Left forelimb (tissue), 1 donor: ENCODE results near the gene EXOC4.
"Not testable (repeated sequence)": the region's sequence is repeated elsewhere in the genome, so short reads cannot be mapped to it uniquely, and the experiment has no call there.

Experiments
- DNase-seq: peaks from one replicate; pipeline ENCODE4 v3.0.0-alpha.2; 2018; ENCODE audit warnings: low spot score

Gene EXOC4

DNA sequence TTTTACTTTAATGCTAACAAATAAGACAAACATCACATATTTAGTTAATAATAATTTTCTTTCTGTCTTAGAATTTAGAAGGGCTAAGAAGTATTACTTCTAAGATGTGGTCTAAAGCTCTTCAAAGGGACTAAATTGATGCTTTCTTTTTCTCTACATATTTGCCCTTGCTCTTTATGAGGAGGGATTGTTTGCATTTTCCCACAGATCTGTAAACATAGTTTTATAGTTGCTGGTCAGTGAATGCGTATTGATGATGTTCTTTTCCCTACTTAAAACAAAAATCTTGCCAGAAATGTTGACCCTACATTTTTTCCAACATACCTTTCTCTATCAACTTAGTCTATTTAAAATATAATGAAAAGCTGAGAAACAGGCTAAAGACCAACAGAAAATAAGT is 501.8 kb downstream of the EXOC4 start:
- no peak for DNase-seq

DNA sequence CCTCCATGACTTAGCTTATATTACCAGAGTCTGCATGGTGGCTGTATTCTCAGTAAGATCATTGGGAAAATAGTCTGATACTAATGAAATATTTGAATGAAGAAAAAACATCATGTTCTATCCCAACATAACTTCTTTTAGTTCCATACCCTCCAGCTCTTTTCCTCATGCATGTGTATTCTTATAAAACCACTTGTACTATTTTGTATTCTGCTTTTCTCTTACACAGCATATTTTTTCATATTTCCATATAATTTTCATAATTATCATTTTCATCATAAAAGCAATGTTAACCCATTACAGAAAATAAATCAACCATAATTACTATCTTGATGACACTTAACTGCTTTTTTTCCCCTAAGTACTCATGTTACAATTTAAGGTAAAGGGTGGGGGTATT is 503.0 kb downstream of the EXOC4 start:
- DNase-seq: no peak

DNA sequence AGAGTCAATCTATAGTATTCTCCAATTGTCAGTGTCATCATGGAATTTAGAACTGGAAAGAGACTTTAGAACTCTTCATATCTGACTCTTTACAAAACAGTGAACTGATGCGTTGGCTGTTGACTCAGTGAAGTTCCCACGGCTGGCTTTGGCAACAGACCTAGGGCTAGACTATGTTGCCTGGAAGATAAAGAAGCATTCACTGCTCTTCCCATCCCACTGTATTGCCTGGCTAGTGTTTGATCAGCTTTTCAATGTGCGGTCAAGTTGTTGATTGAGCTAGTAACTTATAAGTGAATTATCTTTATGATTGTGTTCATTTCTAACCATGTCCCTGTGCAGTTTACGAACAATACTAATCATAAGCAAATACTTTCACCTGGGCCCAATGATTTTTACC is 508.6 kb downstream of the EXOC4 start:
- no peak for DNase-seq

DNA sequence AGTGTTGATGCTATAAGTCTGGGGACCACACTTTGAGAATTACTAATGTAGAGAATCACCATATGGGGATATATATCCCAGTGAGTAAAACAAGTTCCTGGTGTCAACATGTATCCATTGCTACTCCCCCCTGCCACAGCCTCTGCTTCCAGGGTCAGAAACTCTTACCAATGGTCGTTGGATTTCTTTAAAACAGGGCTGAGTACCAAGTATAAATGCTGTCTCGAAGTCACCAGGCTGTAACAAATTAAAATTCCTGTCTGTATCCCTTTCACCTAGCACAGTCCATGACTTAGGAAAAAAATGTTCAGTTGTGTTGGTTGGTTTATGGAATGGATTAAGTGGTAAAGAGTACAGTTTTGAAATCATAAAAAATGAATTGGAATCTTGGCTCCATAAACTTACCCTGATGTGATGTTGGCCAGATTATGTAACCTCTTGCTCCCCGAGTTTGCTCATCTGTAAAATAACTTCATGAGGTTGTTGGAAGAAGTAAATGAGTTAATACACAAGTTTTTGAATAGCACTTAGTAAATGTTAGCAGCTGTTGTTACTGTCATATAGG is 510.3 kb downstream of the EXOC4 start:
- no peak for DNase-seq

DNA sequence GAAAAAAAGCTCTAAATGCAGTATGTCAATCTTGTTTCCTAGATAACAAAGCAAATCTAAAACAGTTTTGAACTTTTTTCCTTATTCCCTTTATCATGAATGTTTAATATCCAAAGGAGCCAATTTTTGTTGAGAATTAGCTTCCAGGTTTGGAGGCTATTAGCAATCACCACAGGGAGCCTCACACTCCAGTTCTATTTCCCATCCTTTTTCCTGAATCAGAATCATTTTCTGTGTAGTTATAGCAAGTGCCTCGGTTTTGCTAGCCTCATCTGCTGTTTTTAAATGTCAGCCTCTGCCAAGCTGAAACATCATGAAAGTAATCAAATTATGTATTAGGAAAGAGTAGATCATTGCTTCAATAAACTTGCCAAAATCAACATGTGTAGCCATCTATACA is 516.8 kb downstream of the EXOC4 start:
- DNase-seq: no peak

DNA sequence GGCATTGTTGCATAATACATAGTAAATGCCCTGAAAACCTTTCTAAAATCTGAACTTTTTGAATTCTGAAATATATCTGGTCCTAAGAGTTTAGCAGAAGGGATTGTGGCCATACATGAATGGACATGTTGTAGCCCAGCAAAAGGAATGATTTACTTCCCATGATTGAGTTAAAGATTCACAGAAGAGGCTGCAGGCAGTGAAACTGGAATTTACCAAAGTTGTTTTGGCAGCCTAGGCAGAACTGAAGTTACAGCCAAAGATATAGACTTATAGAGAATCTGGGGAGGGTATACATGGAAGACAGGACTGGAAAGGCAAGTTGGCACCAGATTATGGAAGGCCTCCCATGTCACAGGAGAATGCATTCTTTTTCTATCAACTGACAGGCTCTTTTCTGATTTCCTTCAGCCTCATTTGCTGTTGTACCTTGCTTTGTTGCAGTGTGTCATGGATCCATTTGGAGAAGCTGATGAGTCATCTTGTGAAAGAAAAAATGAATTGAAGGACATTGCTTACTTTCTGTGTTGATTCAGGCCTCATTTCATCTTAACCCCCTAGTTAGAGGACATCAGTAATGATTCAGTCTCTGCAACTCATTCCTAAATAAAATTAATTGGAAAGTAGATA is 518.1 kb downstream of the EXOC4 start:
- DNase-seq: no peak

DNA sequence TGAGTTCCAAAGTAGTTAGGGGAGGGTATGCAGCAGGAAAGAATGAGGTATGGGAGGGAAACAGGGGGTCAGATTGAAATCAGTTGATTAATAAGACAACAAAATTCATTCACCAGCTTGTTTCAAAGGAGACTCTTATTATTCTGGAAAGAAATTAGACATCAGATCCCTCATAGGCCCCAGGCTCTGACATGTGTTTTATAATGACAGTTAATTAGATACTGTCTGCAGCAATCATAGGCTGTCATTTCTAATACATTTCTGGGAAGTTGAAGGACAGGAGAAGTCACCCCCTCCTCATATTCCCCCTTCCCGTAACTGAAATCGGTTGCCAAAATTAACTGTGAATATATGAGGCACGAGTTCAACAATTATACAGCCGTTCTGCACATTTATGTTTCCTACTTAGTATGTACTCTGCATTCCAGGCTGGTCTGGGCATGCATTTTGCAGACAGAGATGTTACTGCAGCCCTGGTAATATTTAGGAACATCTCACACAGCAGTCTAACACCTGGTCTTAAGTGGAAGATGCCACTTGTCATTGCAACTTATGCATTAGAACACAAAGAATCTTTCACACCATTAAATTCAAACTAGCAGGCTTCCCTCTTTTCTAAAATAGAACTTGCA is 519.0 kb downstream of the EXOC4 start:
- no peak for DNase-seq

DNA sequence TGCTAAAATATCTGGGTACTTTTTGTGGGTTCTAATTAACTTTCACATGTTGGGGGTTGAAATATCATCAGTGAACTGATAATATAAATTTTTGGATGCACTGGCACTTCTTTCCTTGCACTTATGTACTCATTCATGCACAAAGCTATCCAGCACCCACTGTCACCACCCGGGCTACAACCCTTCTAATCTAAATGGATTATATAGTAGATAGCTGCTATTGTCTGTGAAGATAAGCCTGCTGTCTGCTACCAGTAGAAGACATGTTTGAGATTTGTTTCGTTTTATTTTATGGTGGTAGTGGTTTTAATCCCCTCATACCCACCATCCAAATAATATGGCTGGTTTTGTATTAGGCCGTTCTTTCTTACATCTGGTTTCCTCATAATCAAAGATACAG is 520.7 kb downstream of the EXOC4 start:
- DNase-seq: no peak

DNA sequence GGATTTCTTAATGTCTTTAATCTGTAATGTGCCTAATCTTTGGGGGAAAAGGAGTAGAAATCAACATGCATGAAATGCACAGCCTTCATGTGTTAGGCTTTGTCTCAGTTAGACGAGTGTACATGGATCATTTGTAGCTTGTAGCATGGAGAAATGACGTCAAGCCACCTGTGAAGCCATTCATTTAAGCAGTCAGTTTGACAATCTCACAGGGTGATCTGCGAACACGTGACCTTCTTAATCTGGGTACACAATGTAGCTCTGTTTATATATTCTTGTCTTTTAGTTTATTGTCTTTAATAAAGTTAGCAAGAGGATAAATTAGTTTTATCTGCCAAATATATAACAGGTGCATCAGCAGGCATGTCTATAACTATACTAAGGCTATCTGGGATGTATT is 522.3 kb downstream of the EXOC4 start:
- DNase-seq: no peak

DNA sequence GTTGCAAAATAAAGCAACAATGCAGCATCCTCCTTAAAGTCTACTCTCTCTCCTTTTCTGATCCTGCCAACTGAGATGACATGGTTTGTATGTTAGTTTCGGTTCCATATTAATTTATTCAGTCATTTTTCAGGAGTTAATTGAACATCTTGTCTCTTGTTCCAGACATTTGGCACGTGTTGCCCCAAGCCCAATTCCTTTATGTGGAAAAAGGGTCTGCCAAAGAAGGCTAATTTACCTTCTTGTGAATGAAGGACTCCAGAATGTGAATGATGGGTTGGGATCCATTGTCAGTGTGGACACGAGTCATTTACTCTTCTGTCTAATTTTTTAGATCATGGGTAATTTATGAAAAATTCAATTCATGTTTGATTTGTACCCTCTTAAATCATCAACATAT is 523.4 kb downstream of the EXOC4 start:
- no peak for DNase-seq

DNA sequence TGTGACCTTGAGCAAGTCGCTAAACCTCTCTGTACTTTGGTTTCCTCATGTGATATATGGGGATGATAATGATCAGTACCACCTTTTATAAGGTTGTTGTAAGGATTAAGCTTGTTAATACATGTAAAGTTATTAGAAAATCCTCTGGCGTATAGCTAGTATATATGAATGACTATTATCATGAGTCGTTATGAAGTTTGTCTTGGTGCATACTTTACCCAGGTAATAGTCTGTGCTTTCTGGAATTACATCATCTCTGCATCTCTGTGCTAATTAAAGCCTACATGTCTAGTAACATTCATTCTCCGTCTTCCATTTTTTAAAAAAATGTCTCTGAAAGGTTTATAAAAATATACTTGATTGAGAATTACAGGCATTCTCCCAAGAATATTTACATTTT is 524.8 kb downstream of the EXOC4 start:
- no peak for DNase-seq

DNA sequence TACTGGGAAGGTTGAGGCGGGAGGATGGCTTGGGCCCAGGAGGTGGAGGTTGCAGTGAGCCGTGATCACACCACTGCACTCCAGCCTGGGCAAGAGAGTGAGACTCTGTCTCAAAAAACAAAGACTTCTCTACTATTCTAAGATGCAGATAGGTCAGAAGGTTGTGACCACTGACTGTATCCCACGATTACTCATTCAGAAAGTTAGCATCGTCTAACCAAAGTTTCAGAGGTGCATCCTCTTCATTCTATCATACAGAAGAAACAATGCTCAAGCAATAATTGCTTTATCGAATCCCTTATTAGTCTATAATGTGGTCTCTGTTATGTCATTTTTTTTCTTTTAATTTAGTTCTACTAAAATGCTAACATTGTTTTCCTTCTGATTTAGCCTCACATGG is 525.6 kb downstream of the EXOC4 start:
- no peak for DNase-seq

DNA sequence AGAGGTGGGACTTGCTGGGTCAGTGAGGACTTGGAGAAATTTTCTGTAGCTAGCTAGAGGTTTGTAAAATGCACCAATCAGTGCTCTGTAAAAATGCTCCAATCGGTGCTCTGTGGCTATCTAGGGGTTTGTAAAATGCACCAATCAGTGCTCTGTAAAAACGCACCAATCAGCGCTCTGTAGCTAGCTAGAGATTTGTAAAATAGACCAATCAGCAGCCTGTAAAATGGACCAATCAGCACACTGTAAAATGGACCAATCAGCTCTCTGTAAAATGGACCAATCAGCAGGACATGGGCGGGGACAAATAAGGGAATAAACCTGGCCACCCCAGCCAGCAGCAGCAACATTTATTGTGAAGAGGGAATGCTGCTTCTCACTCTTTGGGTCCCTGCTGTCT is 526.7 kb downstream of the EXOC4 start:
- DNase-seq: not testable (repeated sequence)

DNA sequence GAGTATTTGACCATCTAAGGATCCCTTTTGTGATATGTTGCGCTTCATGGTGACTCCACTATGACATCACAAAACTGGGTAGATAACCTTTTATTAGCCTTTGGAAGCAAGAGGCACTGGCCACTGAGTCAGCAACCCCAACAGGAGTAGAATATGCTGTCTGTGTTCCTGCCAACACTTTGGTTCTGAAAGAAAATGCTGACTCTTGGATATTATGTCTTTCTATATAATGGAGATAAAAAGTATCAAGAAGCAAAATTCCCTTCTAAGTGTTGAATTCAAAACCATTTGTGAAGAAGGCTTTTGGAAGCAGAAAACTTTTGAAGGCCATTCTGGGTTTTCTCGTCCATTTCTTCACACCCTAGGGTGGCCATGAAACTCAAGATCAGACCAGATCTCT is 528.0 kb downstream of the EXOC4 start:
- no peak for DNase-seq

DNA sequence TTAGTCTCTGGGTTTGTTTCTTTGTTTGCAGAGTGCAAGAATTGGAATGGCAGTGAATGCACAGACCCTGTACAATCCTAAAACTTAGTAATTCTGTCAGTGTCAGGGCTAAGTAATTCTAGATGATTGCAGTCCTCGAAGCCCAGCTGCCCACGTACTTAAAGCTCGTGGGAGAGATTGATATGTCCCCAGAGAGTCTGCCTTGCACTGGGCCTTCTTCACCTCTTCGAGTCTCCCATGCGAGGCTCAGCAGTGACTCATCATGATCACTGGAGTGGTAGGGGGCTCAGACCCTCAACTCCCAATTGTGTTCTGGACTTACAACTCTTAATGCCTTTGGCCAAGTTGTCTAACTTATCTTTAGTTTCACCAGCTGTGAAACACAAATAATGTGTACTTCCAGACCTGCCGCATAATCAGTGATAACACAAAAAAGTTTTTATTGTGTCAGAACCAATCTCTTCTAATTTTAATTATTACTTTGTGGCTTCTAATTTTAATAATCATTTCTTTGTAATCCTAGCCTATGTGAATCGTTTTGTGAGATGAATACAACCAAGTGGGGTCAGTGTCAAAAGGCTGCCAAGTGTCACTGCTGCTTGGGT is 528.7 kb downstream of the EXOC4 start:
- no peak for DNase-seq

DNA sequence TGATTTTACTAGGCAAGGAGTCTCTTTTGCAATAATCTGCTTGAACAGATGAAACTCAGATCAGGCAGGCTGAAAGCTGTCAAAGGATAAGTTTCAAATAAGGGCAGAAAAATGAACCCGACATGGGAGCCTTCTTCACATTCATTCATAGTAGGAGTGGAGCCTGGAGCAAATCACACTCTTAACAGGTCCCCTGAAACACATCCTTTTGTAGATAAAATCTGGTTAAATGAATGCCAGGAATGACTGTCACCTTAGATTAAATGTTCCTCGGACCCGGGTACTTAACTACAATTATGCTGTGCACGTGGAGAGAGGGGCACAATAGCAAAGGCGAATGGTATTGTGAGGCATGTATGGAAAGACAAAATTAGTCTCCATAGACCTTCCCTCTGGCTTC is 529.6 kb downstream of the EXOC4 start:
- DNase-seq: no peak

DNA sequence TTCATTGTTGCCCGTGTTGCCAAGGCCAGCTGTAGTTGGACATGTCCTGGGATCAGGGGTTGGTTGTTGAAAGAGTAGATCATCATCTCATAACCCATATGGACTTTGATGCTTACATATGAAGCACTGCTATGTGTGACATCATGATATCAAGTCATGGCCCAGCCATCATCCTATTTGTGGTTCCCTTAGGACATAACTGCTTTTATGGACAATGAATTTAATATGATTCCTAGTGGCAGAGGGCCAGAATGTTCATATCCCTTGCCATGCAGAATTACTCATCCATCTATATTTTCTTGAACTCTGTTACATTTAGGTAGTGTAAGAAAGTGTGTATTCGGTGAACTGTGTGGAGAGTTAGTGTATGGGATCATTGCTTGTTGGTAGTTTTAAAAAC is 530.4 kb downstream of the EXOC4 start:
- DNase-seq: no peak

DNA sequence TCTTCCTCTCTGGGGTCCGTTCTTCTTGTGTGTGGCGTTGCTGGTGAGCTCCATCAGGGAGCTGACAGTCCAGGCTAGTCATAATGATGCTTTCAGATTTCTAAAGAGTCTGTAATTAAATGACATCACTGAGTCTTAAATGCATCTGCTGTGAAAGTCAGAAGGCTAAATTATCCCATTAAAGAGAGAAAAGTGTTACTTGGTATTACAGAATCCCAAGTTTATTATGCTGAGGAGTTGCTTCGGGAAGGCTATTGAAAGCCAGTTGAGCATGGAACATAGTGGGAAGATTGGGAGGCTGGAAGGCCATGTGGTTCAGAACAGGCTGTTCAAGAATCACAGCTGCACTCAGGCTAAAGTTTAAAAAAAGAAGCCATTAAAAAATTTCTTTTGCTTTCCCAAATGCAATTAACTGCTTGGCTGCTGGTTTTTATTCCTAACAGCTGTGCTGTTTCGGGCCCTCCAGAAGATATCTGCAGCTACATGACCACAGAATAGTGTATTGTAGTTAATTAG is 531.7 kb downstream of the EXOC4 start:
- no peak for DNase-seq

DNA sequence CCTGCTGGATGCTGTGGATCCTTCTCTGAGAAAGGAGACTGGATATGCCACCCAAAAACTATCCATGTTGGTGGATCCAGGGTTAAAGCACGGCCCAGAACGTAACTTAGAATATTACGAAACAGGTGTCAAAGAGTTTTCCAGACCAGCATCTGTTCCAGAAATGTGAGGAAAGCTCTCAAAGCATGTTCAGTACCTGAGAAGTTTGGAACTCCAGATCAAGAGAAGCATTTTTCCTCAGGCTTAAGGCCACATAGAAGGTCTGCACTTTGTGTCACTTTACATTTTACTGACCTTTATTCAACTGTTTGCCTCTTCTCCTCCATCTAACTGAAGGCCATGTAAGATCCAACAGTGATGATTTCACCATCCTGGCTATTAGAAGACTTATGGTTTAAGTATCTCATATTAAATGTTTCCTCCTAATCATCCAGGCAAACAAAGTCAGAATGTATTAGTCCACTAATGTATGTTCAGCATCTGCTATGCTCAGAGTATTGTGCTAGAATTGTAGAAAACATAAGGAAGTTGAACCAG is 533.6 kb downstream of the EXOC4 start:
- no peak for DNase-seq

DNA sequence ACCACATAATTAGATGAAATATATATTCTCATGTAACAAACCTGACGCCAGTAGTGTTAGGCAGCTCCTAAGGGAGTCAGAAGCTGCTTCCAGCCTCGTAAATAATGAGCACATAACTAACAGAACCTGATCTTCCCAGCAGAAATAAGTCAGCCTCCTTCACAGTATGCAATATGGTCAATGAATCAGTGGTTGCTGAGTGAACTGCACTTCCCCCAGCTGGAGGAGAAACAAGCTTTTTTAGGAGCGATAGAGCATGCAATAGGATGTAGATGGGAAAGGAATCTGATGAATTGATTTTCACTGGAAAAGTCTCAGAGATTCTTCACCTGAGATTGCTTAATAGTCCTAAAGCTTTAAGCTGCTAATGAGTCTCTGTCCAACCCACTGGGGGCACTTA is 537.1 kb downstream of the EXOC4 start:
- no peak for DNase-seq

DNA sequence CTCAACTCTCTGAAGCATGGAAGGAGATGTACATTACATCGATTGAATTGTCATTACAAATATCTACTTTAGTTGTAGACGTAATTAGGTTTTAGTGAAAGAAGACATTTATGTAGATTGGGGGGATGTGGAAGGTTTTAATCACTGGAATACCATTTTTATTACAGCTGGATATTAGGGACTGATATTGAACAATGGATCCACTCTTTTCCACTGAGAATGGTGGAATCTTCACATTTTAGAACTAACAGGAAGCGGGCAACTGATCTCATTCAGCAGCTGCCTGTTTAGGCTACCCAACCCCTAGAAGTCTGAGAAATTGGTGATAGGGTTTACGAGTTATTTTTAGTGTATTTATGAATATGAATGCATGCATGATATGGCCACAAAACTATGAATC is 538.0 kb downstream of the EXOC4 start:
- no peak for DNase-seq

DNA sequence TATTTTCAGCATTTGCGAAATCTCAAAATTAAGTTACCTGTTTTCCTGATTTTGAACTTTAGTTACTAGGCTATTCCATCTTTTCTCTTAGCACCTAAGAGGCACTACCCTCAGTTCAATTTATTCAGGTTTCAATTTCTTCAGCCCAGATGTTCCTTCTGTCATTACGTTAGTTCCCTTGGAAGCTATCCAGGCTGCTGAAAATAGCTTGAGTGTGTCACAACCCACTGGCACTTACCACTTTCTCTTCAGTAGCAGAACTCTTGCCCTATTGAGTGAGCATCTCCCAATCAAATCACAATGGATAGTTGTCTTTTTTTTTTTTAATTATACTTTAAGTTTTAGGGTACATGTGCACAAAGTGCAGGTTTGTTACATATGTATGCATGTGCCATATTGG is 541.6 kb downstream of the EXOC4 start:
- no peak for DNase-seq

DNA sequence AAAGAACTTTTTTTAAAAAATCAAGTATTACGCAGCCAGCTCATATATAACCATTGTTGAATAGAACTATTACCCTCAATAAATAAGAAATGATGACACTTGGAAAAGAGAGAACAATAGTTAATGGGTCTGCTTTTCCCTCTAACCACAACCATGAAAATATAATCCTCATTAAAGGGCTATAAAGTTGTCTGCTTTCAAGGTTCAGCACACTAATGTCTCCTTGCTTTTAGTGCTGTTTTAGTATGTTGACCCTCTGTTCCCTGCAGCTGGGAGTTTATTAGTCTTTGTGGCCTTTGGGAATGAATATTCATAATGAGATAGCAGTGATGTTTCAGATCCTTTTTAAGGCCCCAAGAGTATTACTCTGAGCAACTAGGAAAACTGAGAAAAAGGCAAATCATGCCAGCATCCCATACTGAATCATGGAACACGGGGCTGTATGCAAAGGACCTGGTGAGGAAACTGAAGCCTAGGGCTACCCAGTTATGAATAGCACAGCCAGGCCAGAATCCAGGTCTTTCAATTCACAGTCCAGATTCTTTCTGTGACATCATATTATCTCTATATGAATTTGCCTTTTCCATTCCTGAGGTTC is 542.3 kb downstream of the EXOC4 start:
- DNase-seq: no peak
